Endothelial cell of hepatic sinusoid (primary cell): Measurements from ENCODE around the gene BECN2.

Experiments
- in situ Hi-C: cut with HindIII; loops from 2 replicates; pipeline ENCODE4 v1.10.0; 2017; ENCODE audit warnings: low sequenced_read_pairs

BECN2 gene

GRCh38 chr1:241976229-241976628, 18.7 kb downstream of the BECN2 start:
- in situ Hi-C loops, result loop anchor here (25.0 kb wide), 1 partner anchor 89 kb away; no protein-coding TSS in a partner anchor

GRCh38 chr1:241979071-241979470, 21.5 kb downstream of the BECN2 start:
- in situ Hi-C loops, result loop anchor here (25.0 kb wide), 1 partner anchor 92 kb away; no protein-coding TSS in a partner anchor

- in situ Hi-C loops, result loop anchor here (25.0 kb wide), 1 partner anchor 93 kb away; no protein-coding TSS in a partner anchor
Observed at GRCh38 chr1:241979926-241980325, 22.4 kb downstream of the BECN2 start.

- in situ Hi-C loops, result loop anchor here (25.0 kb wide), 1 partner anchor 98 kb away; no protein-coding TSS in a partner anchor
Observed at GRCh38 chr1:241985787-241986186, 28.2 kb downstream of the BECN2 start.

GRCh38 chr1:241988389-241988930, 30.9 kb downstream of the BECN2 start:
- in situ Hi-C loops, result loop anchor here (25.0 kb wide), 1 partner anchor 101 kb away; no protein-coding TSS in a partner anchor

- in situ Hi-C loops, result loop anchor here (25.0 kb wide), 1 partner anchor 103 kb away; no protein-coding TSS in a partner anchor
Observed at GRCh38 chr1:241990040-241990439, 32.5 kb downstream of the BECN2 start.

GRCh38 chr1:241992734-241993133, 35.2 kb downstream of the BECN2 start:
- in situ Hi-C loops, result loop anchor here (25.0 kb wide), 1 partner anchor 105 kb away; no protein-coding TSS in a partner anchor

GRCh38 chr1:241994171-241994570, 36.6 kb downstream of the BECN2 start:
- in situ Hi-C loops, result loop anchor here (25.0 kb wide), 1 partner anchor 107 kb away; no protein-coding TSS in a partner anchor

GRCh38 chr1:241997401-241997998, 39.9 kb downstream of the BECN2 start:
- in situ Hi-C loops, result loop anchor here (25.0 kb wide), 1 partner anchor 110 kb away; no protein-coding TSS in a partner anchor

- in situ Hi-C loops, result loop anchor here (25.0 kb wide), 1 partner anchor 111 kb away; no protein-coding TSS in a partner anchor
Observed at GRCh38 chr1:241998412-241998921, 40.9 kb downstream of the BECN2 start.

- in situ Hi-C loops, result loop anchor here (25.0 kb wide), 1 partner anchor 112 kb away; no protein-coding TSS in a partner anchor
Observed at GRCh38 chr1:241999026-241999425, 41.5 kb downstream of the BECN2 start, which contains the start of gene MAP1LC3C. Gene MAP1LC3C (minus strand): TSS chr1:241999098. CDS start chr1:241999008, 90 bp downstream.

- in situ Hi-C loops, result no loop called here
Observed at GRCh38 chr1:242000434-242000833, 42.9 kb downstream of the BECN2 start.

- in situ Hi-C loops, result no loop called here
Observed at GRCh38 chr1:242002072-242002471, 44.5 kb downstream of the BECN2 start.

- in situ Hi-C loops, result no loop called here
Observed at GRCh38 chr1:242002510-242002909, 44.9 kb downstream of the BECN2 start.

- in situ Hi-C loops, result no loop called here
Observed at GRCh38 chr1:242004751-242005495, 47.4 kb downstream of the BECN2 start.

GRCh38 chr1:242005866-242006535, 48.4 kb downstream of the BECN2 start:
- in situ Hi-C loops, result no loop called here

GRCh38 chr1:242006976-242007375, 49.4 kb downstream of the BECN2 start:
- in situ Hi-C loops, result no loop called here
